NCI-H2081 (cell line): ENCODE measurements around the gene EFEMP2.

Experiments
- DNase-seq, 2 experiments: peaks; one replicate each; lab custom pipeline; 2025; lab: John Stamatoyannopoulos, UW

EFEMP2 gene

GRCh38 chr11:65872586-65873317, at the start of gene EFEMP2:
EFEMP2 (minus strand) TSS chr11:65872800; CDS start chr11:65872354, 446 bp downstream.
- no peak for DNase-seq

DNA sequence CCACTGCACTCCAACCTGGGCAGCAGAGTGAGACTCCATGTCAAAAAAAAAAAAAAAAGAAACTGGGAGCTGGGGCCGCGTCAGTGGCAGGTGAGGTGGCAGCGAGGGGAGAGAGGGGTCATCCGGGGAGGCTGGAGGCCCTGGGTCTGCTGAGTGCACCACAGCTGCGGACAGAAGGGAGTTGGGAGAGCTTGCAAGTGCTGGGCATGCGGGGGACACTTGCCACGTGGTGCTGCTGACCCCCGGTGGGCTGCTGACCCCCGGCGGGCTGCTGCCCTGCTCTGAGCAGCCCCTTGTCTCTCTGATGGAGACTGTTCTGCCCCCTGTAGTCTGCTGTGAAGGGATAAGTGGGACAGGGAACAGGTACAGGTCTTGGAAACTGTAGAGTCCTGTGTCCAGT, 49.3 kb upstream of the EFEMP2 start:
- DNase-seq = no peak

DNA sequence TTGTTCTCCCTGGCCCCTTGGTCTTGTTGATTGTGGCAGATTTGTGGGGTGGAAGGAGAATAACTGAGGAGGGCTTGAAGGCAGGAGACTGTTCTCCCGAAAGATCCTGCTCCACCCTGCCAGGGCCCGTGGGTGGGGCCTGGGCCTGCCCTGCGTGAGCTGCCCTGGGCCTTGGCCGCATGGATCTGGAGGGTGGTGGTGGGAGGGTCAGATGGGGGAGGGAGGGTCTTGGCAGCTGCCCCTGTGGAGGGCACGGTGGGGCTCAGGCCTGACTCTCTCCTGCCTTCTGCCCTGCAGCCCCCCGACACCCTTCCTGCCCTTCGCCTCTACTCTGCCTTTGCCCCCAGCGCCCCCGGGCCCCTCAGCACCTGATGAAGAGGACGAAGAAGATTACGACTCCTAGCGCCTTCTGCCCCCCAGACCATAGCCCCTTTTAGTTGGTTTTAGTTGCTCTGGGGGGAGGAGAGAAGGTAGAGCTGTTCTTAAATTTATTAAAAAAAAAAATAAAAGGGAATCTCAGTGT, 48.5 kb upstream of the EFEMP2 start:
- no peak for DNase-seq

DNA sequence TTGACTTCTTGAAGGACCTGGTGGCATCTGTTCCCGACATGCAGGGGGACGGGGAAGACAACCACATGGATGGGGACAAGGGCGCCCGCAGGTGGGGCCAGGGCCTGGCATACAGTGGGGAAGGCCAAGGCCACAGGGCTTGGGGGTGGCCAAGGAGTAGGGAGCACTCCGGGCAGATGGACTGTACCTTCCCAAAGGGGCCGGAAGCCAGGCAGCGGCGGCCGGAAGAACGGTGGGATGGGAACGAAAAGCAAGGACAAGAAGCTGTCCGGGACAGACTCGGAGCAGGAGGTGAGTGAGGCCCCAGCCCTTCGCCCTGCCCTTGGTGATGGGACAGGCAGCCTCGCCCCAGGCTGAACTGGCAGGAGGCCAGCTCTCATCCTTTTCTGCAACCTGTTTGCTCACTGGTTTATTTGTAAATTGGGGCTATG, 47.8 kb upstream of the EFEMP2 start:
- no peak for DNase-seq

DNA sequence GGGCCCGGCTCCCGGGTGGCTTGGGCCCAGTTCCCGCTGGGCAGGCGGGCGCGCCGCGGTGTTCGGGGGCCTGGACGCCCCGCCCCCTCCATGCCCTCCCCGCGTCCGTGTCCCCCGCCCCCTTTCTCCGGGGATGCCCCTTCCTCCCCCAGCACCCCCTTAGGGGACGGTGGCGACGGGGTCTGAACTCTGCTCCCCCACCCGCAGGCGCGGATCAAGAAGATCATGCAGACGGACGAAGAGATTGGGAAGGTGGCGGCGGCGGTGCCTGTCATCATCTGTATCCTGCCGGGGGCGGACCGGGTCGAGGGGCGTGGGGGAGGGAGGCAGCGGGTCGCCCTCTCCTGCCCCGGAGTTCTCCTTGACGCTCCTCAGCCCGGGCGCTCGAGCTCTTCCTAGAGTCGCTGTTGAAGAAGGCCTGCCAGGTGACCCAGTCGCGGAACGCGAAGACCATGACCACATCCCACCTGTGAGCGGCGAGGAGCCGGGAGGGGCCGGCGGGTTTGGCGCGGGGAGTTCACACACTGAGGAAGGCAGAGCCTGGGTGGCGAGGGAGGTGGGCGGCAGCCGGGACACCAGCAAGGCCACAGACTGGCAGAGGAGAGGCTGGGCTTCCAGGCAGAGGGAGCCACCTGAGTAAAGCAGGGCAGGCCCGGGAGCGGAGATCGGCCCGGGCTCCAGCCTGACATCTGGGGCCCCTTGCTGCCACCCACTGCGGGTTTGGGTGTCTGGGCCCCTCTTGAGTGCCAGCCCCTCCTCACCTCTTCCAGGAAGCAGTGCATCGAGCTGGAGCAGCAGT, 47.2 kb upstream of the EFEMP2 start:
- no peak for DNase-seq

DNA sequence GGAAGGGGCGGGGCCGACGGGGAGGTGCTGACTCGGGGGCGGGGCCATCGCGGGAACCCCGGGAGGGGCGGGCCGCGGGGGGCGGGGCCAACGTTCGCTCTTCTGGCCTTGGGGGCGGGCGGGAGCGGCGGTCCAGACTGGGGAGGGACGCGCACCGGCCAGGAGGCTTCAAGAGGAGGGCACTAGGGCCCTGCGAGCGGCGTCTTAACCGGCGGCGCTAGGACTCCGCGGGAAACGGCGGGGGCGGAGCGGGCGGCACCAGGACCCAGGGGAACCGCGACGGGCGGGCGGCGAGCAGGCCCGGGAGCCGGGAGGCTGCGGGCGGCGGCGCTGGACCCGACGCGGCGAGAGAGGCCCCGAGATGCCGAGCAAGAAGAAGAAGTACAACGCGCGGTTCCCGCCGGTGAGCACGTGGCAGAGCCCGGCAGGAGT, 46.6 kb upstream of the EFEMP2 start, which contains the start of gene DRAP1:
TSS of gene DRAP1 (plus strand) at position 286 of the 432 bp plus-strand sequence. CDS start at position 362, 76 bp downstream.
- peak; percentile 97 for DNase-seq

GRCh38 chr11:65918211-65919140, 45.9 kb upstream of the EFEMP2 start, which contains the start of gene C11orf68:
C11orf68 (minus strand) TSS chr11:65919062; CDS start chr11:65919031, 31 bp downstream.
- peak; percentile 18 to 28 for DNase-seq

DNA sequence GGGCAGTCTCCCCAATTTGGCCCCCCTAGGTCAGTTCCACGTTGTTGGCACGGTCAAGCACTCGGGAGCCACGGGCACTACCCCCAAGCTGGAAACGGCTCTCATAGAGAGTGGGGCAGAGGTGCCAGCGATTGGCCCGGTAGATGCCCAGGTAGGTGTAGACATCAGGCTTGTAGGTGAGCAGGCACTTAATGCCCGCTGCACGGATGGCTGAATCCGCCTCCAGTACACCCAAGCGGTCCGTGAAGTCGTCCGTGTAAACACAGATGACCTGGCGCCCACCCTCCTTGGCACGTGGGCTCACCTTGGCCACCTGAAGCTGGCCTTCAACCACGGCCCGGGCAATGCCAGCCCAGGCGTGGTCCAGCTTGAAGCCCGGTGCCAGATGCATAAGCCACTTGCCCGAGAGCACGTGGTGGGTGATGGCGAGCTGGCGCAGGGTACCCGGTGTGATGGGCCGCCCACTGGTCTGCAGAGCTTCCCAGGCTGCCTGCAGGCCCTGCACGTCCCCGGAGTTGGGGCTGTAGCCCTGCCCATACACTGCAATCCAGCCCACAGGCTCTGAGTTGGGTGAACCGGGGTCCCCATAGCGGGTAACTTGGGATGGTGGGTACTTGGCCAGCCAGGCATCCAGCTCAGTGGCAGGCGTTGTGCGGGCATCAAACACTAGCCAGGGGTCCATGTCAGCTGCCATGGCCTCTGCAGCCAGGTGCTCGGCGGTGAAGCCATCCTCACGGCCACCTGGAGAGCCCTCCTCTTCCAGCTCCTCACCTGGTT, 45.0 kb upstream of the EFEMP2 start:
- no peak for DNase-seq

- no peak for DNase-seq
These were observed 44.5 kb upstream of the EFEMP2 start for GRCh38 chr11:65917077-65917433.

GRCh38 chr11:65916391-65916790, 43.8 kb upstream of the EFEMP2 start:
- no peak for DNase-seq

DNA sequence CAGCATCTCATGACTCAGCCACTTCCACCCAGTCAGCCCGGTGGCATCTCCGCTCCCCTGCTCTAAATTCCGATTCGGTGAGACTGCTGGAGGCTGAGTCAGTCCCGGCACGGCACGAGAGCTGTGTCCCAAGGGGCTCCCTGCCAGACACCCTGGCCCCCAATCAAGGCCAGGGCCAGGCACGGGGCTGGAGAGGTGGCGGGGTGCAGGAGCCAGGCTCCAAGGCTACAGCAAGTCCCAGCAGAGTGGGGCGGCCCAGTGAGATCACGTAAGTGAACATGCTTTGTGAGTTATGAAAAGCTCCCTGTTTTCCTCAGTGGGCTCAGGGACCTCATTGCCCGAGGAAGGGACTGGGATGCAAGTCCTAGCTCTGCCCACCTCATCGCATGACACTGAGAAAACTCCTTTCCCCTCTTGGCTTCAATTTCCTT, 43.2 kb upstream of the EFEMP2 start:
- no peak for DNase-seq

GRCh38 chr11:65915101-65915820, 42.7 kb upstream of the EFEMP2 start:
- no peak for DNase-seq

DNA sequence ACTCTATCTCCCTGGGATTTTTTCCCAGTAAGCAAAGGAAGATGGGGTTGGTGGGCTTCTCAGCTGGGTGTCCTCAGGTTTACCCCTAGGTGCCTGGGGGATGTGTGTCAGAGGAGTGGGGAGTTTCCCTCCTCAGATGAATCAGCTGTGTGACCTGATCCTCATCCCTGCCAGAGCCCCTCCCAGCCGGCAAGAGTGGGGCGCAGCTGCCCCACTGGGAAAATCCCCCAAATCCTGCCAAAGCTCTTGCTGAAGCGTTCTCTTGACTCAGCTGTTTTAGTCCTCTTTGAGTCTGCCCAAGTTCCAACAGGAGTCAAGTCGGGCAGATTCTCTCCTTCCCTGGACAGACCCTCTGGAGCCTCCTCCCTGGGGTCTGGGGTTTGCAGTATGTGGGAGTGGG, 40.2 kb upstream of the EFEMP2 start:
- DNase-seq = no peak

GRCh38 chr11:65911682-65912568, 39.3 kb upstream of the EFEMP2 start:
- peak; percentile 46 to 61 for DNase-seq

DNA sequence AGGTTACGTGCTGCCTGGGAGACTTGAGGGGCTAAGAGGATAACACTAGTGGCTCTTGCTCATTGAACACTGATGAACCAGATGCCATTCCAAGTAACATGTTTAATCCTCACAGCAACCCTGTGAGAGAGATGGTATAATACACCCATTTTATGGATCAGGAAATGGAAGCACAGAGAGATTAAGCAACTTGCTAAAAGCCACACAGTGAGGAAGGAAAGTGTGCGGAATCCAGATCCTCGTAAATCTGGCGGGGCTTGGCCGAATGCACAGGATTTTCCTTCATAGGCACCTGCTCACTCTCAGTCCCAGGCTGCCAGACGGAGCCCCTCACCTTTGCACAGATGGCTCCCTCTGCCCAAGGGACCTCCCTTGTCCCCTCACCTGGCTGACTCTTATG, 35.3 kb upstream of the EFEMP2 start:
- DNase-seq = no peak

GRCh38 chr11:65906602-65907001, 34.0 kb upstream of the EFEMP2 start:
- DNase-seq = no peak

DNA sequence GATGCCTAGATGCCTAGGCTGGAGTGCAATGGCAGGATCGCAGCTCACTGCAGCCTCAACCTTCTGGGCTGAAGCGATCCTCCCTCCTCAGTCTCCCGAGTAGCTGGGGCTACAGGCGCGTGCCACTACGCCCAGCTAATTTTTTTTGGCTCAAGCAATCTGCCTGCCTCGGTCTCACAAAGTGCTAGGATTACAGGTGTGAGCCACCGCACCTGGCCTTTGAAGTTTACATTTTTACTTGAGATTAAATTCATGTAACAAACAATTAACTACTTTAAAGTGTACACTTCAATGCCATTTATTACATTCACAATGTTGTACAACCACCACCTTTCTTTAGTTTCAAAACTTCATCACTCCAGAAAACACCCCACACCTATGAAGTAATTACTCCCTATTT, 31.1 kb upstream of the EFEMP2 start:
- DNase-seq = no peak

DNA sequence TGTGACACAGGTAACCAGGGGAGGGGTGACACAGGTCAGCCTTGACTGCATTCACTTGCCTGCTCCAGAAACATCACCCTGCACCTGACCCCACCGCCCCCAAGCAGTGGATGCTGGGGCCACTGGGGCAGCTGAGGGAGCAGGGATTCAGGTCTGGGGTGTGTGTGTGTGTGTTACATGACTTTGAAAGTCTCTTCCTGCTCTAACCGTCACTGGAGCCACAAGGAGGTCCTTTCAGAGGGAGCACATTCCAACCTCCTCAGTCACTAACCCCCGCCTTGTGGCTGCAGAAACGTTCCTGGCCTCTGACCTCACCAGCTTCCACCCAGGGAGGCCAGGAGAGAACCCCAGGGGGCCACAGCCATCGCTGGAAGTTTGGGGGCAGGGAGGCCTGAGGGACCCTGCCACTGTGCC, 30.5 kb upstream of the EFEMP2 start:
- no peak for DNase-seq

DNA sequence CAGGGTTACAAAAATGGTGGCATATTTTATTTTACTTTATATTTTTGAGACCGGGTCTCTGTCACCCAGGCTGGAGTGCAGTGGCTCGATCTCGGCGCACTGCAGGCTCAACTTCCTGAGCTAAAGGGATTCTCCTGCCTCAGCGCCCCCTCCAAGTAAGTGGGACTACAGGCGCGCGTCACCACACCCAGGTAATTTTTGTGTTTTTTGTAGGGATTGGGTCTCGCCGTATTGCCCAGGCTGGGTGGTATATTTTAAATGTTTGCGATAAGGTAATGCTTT, 28.2 kb upstream of the EFEMP2 start:
- DNase-seq = no peak
